HepG2 (cell line): ENCODE data around the gene LPAR1. TPM values are rescaled to one million over a fixed set of nuclear protein-coding genes. Genes with fewer than 3 reads are reported as not detected.

ENCODE experiments used
- ATAC-seq: fragments of 200-7000 bp; cut with Tn5 transposase; 3 replicates; pipeline ENCODE4 v1.9.1; 2020; ENCODE audit warnings: mild to moderate bottlenecking, moderate library complexity
- BruUV-seq: library from RNA; stranded (reverse); fragments of 400-500 nt; replicated peaks from 2 replicates; lab custom pipeline; 2021; lab: Mats Ljungman, UMichigan
- CTCF ChIA-PET: fragments of 300-600 bp; formaldehyde crosslinking; extraction: SDS; loops from one replicate; lab custom pipeline; 2021; ENCODE audit warnings: low total read pairs, inconsistent platforms, low intra/inter-chr PET ratio; lab: Yijun Ruan, JAX
- POLR2A ChIA-PET: fragments of 350-600 bp; sonication (Branson Sonifier 250); formaldehyde crosslinking; loops from one replicate; lab custom pipeline; 2020; ENCODE audit warnings: antibody characterized with exemption, inconsistent platforms; lab: Yijun Ruan, JAX
- DNase-seq: peaks from one replicate; pipeline ENCODE4 v3.0.0-alpha.2; 2015; ENCODE audit warnings: low spot score
- FAIRE-seq: peaks from 3 replicates; lab custom pipeline; 2011; peaks lifted over from hg19 to GRCh38; lab: Jason Lieb, UNC
- H2AFZ ChIP-seq: one replicate; pipeline ENCODE4 v1.6.1; 2011; ENCODE audit warnings: low read length, inconsistent platforms
- H3K27ac ChIP-seq: fragments of 300-600 bp; 3 replicates; pipeline ENCODE4 v1.8.0; 2011; ENCODE audit warnings: mixed run types, mild to moderate bottlenecking, mixed read lengths, low read length, inconsistent platforms; ENCODE audit not compliant: insufficient read depth; ENCODE audit errors: extremely low read length
- H3K27me3 ChIP-seq, 2 experiments: fragments of 200-600 bp in 1 of 2; 2 replicates in 1 of 2; 3 replicates in 1 of 2; pipeline versions ENCODE4 v1.6.0 to v1.8.0; 2011; ENCODE audit warnings: low read length in 2 of 2, mild to moderate bottlenecking in 2 of 2, moderate library complexity in 2 of 2, inconsistent platforms in 1 of 2; ENCODE audit not compliant: insufficient read depth in 2 of 2, control insufficient read depth in 1 of 2
- H3K36me3 ChIP-seq, 2 experiments: fragments of 200-600 bp in 1 of 2; replicated peaks in 1 of 2; 2 replicates in 1 of 2; 3 replicates in 1 of 2; pipeline versions ENCODE4 v1.5.1 to v1.8.0; 2011; ENCODE audit warnings: low read length in 2 of 2, inconsistent platforms in 1 of 2; ENCODE audit not compliant: insufficient read depth in 2 of 2, control insufficient read depth in 1 of 2
- H3K4me1 ChIP-seq: 2 replicates; pipeline ENCODE4 v1.5.1; 2012; ENCODE audit warnings: low read length, inconsistent platforms; ENCODE audit not compliant: insufficient read depth
- H3K4me2 ChIP-seq: 2 replicates; pipeline ENCODE4 v1.6.0; 2011; ENCODE audit warnings: low read depth, low read length, inconsistent platforms
- H3K4me3 ChIP-seq, 3 experiments: fragments of 200-600 bp in 1 of 3; sonication (generic), shearing (Covaris generic) in 1 of 3; replicated peaks in 1 of 3; 2 replicates each; pipeline ENCODE4 v1.5.1; 2011 to 2016; ENCODE audit warnings: low read length in 3 of 3, inconsistent platforms in 2 of 3, low read depth in 2 of 3, mild to moderate bottlenecking in 2 of 3, control low read depth in 1 of 3, mixed read lengths in 1 of 3; ENCODE audit not compliant: insufficient read depth in 1 of 3
- H3K79me2 ChIP-seq: one replicate; pipeline ENCODE4 v1.6.1; 2011; ENCODE audit warnings: low read length, inconsistent platforms; ENCODE audit not compliant: insufficient read depth
- H3K9ac ChIP-seq: 2 replicates; pipeline ENCODE4 v1.6.0; 2011; ENCODE audit warnings: mild to moderate bottlenecking, low read depth, low read length, inconsistent platforms; ENCODE audit not compliant: insufficient read depth
- H3K9me3 ChIP-seq: 2 replicates; pipeline ENCODE4 v1.5.1; 2012; ENCODE audit warnings: mild to moderate bottlenecking, low read length
- H4K20me1 ChIP-seq: 2 replicates; pipeline ENCODE4 v1.6.0; 2011; ENCODE audit warnings: inconsistent platforms, mild to moderate bottlenecking, low read length, moderate library complexity; ENCODE audit not compliant: insufficient read depth
- CCAR2 ChIP-seq: fragments of 200-400 bp; formaldehyde crosslinking; optimal IDR thresholded peaks from 2 replicates; pipeline ENCODE3; 2018; ENCODE audit warnings: low read depth, mild to moderate bottlenecking, low read length, moderate library complexity
- MLXIP ChIP-seq: sonication (generic); formaldehyde crosslinking; IDR thresholded peaks from 2 replicates; pipeline ENCODE4 v1.9.0; 2021; ENCODE audit warnings: missing genetic modification reagents, borderline replicate concordance
- RBFOX2 ChIP-seq: fragments of 200-400 bp; formaldehyde crosslinking; IDR thresholded peaks from 2 replicates; pipeline ENCODE4 v1.6.1; 2017; ENCODE audit warnings: low read depth, mild to moderate bottlenecking, low read length
- SP2 ChIP-seq: sonication (generic); formaldehyde crosslinking; IDR thresholded peaks from 2 replicates; pipeline ENCODE4 v1.5.1; 2020; ENCODE audit warnings: mild to moderate bottlenecking, missing genetic modification reagents
- ZBTB33 ChIP-seq: sonication (generic); formaldehyde crosslinking; IDR thresholded peaks from 2 replicates; pipeline ENCODE4 v1.4.0; 2020; ENCODE audit warnings: missing genetic modification reagents
- ZNF251 ChIP-seq: sonication (generic); formaldehyde crosslinking; IDR thresholded peaks from 2 replicates; pipeline ENCODE4 v1.9.0; 2021; ENCODE audit warnings: mild to moderate bottlenecking, missing genetic modification reagents
- ZNF512B ChIP-seq: sonication (generic); formaldehyde crosslinking; IDR thresholded peaks from 2 replicates; pipeline ENCODE4 v1.5.1; 2020; ENCODE audit warnings: missing genetic modification reagents, mild to moderate bottlenecking, borderline replicate concordance
- ZNF672 ChIP-seq: sonication (generic); formaldehyde crosslinking; IDR thresholded peaks from 2 replicates; pipeline ENCODE4 v1.8.1; 2022; ENCODE audit warnings: missing genetic modification reagents
- WGBS: methylation state at CpG from one replicate; pipeline ENCODE4 v1.1.6; 2017; ENCODE audit warnings: low lambda C conversion rate; 5-methylcytosine and 5-hydroxymethylcytosine counted together
- in situ Hi-C: cut with HindIII; loops from 2 replicates; pipeline ENCODE4 v1.10.0; 2017; ENCODE audit warnings: low pct_unique_long_range_greater_than_20kb; ENCODE audit not compliant: extremely low pct_ligation_motif_present
- intact Hi-C: fragments of 100-400 bp; cut with micrococcal nuclease; formaldehyde crosslinking; loops from one replicate; pipeline ENCODE4 v1.10.0; 2022; ENCODE audit not compliant: unreplicated experiment
- polyA plus RNA-seq, 8 experiments: library from polyadenylated mRNA; depleted of rRNA in 3 of 8; stranded (reverse) in 7 of 8; unstranded in 1 of 8; fragments of >200 nt; fragmentation: Illumina TruSeq in 4 of 8; extraction: Trizol in 4 of 8; gene quantifications; 2 replicates each; pipeline versions ENCODE4 v1.2.1 to v1.2.3, GENCODE V29; 2011 to 2016; ENCODE audit warnings: low read depth in 4 of 8, missing spikeins in 1 of 8, mixed read lengths in 1 of 8; ENCODE audit not compliant: insufficient read depth in 1 of 8
- total RNA-seq, 5 experiments: library from RNA; depleted of rRNA; stranded (reverse); fragments of >200 nt; fragmentation: Illumina TruSeq; extraction: Trizol; gene quantifications; 2 replicates each; pipeline ENCODE4 v1.2.3, GENCODE V29; 2016; ENCODE audit warnings: low read depth in 1 of 5

LPAR1 gene
- total and polyA plus RNA-seq, 2 of the 13 experiments (the other 11 are each of a cell fraction or from before 2014, with no cell fraction given): not detected

DNA sequence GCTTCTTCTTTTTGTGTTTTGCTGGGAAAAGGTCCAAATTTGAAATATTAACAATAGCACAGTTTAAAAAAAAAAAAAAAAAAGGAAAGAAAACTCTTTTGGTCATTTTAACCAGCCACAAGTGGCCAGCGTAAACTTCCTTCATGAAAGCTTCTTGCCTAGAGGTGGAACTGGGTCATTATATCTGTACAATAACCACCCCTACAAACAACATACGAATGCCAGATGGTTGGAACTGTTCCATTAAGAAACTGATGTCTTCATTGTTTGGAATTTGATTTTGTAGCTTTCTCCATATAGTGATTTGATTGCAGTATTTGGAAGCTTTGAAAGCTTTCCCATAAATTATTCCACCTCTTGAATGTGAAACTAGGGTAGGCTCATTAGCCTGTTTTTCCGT lies 18.3 kb upstream of the LPAR1 start:
- TF ChIP-seq ZBTB33 (CRISPR knock-in tag) (no peak), MLXIP (no peak), ZNF512B (CRISPR knock-in tag) (no peak), ZNF251 (no peak), SP2 (CRISPR knock-in tag) (no peak), RBFOX2 (no peak), ZNF672 (CRISPR knock-in tag) (no peak), CCAR2 (no peak)
- no peak overlapping the region for H3K9ac ChIP-seq
- POLR2A ChIA-PET: no interaction called here
- BruUV-seq: no TSS peak
- no peaks in the 10 kb centered on the region for H3K4me1 ChIP-seq
- no peaks in the 10 kb centered on the region for H3K9me3 ChIP-seq
- no peaks in the 10 kb centered on the region for H3K27me3 ChIP-seq
- DNase-seq (no peak), ATAC-seq (no peak), FAIRE-seq (no peak)
- in situ Hi-C loops: no loop called here
- no peak overlapping the region for H2AFZ ChIP-seq
- intact Hi-C loops: no loop called here
- H4K20me1 ChIP-seq: no peaks in the 10 kb centered on the region
- 25% methylated on average over 3 of the region's 3 CpGs for WGBS
- H3K27ac ChIP-seq: no peak overlapping the region
- CTCF ChIA-PET: no interaction called here
- H3K4me2 ChIP-seq: no peak overlapping the region
- H3K79me2 ChIP-seq: no peaks in the 10 kb centered on the region
- H3K36me3 ChIP-seq: no peaks in the 10 kb centered on the region
- H3K4me3 ChIP-seq: no peak overlapping the region
